Erythroblast (primary cell): ENCODE measurements around the gene UACA.

ENCODE experiments used
- GATA1 ChIP-seq: IDR thresholded peaks from 2 replicates; pipeline ENCODE4 v1.6.1; 2011; ENCODE audit warnings: low read depth, mild to moderate bottlenecking, control low read depth, low read length, moderate library complexity
- POLR2A ChIP-seq: IDR thresholded peaks from 2 replicates; pipeline ENCODE4 v1.6.1; 2011; ENCODE audit warnings: mild to moderate bottlenecking, low read length

DNA sequence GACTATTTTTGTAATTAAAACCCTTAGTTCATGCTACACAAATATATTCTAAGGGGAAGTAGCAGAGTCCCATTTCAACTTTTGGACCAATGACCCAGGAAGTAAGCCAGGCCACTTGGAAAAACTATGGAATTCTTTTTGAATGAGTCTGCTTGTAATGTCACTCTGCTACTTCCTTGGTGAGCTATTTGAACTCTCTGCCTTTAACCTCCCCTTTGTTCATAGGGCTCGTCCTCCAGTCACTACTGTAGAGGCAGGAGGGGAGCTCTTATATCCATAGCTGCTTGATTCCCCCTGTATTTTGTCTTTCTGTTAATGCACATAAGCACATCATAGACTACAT, 119.6 kb downstream of the UACA start:
- TF ChIP-seq POLR2A (no peak), GATA1 (no peak)
